Measurements from ENCODE around the gene NEIL3. TPM values are rescaled to one million over a fixed set of nuclear protein-coding genes. Genes with fewer than 3 reads are reported as not detected.

Gene NEIL3
- total and polyA plus RNA-seq, 8 donors, result 0.29 to 9.3 (median 1.4) TPM; not detected in 2

DNA sequence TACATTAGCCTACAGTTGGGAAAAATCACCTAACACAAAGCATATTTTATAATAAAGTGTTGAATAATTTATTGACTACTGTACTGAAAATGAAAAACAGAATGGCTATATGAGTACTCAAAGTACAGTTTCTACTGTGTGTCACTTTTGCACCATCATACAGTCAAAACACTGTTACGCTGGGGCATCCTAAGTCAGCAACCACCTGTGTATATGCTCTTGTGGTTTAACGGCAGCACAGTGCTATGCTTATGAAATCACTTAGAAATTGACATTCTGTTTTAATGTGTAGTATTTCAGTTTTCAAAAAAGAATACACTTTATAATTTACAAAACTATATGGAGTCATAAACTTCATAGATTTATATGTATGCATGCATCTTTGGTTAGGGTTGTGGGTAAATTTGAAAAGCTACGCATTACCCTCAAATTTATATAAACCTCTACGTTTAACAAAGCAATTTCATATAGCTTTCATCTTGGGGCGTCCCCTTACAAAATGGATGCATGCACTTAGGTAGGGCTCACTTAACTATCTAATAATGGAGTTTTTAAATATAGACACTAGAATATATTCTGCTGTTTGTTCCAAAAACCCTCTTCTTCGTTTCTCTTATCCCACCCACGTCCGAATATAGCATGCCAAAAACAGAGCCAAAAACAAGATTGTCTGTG, 690 bp upstream of the NEIL3 start:
- Histone ChIP-seq H3K4me1 (peaks cover 7 to 26% (median 11%) of the 10 kb centered on the region in 4 donors), H3K9me3 (no peaks in the 10 kb centered on the region), H3K27me3 (no peaks in the 10 kb centered on the region), H3K36me3 (no peaks in the 10 kb centered on the region), H3K27ac (peak overlapping the region in 2 of 5 donors; percentile 23 to 54), H3K4me3 (peak overlapping the region; percentile 56 to 83 (median 68))
- DNase-seq, result no peak
- WGBS, 5 donors, result 47 to 59% (median 54%) methylated on average over 8 of the region's 8 CpGs
- TF ChIP-seq POLR2A (IDR thresholded peaks at IDR 0.05) (no peak), POLR2AphosphoS5 (IDR thresholded peaks at IDR 0.05) (no peak), EP300 (IDR thresholded peaks at IDR 0.05) (no peak)
- TF ChIP-seq, protein P1, sequence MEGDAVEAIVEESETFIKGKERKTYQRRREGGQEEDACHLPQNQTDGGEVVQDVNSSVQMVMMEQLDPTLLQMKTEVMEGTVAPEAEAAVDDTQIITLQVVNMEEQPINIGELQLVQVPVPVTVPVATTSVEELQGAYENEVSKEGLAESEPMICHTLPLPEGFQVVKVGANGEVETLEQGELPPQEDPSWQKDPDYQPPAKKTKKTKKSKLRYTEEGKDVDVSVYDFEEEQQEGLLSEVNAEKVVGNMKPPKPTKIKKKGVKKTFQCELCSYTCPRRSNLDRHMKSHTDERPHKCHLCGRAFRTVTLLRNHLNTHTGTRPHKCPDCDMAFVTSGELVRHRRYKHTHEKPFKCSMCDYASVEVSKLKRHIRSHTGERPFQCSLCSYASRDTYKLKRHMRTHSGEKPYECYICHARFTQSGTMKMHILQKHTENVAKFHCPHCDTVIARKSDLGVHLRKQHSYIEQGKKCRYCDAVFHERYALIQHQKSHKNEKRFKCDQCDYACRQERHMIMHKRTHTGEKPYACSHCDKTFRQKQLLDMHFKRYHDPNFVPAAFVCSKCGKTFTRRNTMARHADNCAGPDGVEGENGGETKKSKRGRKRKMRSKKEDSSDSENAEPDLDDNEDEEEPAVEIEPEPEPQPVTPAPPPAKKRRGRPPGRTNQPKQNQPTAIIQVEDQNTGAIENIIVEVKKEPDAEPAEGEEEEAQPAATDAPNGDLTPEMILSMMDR (IDR thresholded peaks at IDR 0.05), result no peak
- intact Hi-C loops (cut with DNase I; ENCODE audit: low total_unique reads), result no loop called here

DNA sequence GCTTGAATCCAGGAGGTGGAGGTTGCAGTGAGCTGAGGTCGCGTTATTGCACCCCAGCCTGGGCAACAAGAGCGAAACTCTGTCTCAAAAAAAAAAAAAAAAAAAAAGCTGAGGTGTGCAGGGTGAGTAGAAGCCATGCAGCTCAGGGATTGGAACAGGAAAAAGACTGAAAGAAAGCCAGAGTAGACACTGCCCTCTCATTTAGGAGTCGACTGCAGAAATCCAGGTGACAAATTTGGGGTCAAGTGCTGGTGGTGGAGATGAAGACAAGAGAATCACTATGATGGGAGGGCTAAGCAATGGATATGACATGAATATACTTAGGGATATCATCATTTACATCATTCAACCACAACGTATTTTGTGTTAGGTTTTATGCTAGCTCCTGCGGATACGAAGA, 1.9 kb downstream of the NEIL3 start:
- no peak overlapping the region for H3K4me3 ChIP-seq
- no peaks in the 10 kb centered on the region for H3K36me3 ChIP-seq
- no peaks in the 10 kb centered on the region for H3K27me3 ChIP-seq
- H3K27ac ChIP-seq, result no peak overlapping the region
- TF ChIP-seq POLR2A (IDR thresholded peaks at IDR 0.05) (no peak), EP300 (IDR thresholded peaks at IDR 0.05) (no peak), POLR2AphosphoS5 (IDR thresholded peaks at IDR 0.05) (no peak)
- TF ChIP-seq, protein P1 (IDR thresholded peaks at IDR 0.05), result no peak
- peaks cover 7 to 26% (median 11%) of the 10 kb centered on the region in 4 donors for H3K4me1 ChIP-seq
- H3K9me3 ChIP-seq, result no peaks in the 10 kb centered on the region
- intact Hi-C loops (cut with DNase I; ENCODE audit: low total_unique reads), result no loop called here
- WGBS, 5 donors, result 89 to 97% (median 91%) methylated on average over 7 of the region's 7 CpGs
- no peak for DNase-seq

DNA sequence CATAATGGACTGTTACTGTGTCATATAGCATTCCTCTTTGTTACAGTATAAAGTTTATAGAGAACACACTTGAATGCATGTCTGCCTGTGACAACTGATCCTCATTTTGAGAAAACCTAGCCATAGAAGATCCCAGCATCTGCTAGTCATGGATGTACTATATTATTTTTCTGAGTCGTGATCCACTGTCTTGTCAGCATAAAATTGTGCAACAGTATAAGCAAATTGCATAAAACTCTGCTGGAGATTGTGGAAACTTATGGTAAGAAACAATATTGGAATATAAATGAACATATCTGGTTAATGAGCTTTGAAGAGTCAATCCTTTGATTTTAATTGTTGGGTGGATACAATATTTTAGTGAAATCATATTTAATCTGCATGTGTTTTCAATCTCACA, 3.6 kb downstream of the NEIL3 start:
- no peak for DNase-seq
- WGBS, 5 donors, result 75 to 89% (median 83%) methylated on average over 1 of the region's 1 CpG
- intact Hi-C loops (cut with DNase I; ENCODE audit: low total_unique reads), result no loop called here
- TF ChIP-seq EP300 (IDR thresholded peaks at IDR 0.05) (no peak), POLR2A (IDR thresholded peaks at IDR 0.05) (no peak), POLR2AphosphoS5 (IDR thresholded peaks at IDR 0.05) (no peak)
- TF ChIP-seq, protein P1 (IDR thresholded peaks at IDR 0.05), result no peak
- H3K27me3 ChIP-seq, result no peaks in the 10 kb centered on the region
- H3K4me3 ChIP-seq, result no peak overlapping the region
- no peaks in the 10 kb centered on the region for H3K9me3 ChIP-seq
- no peaks in the 10 kb centered on the region for H3K36me3 ChIP-seq
- no peak overlapping the region for H3K27ac ChIP-seq
- peaks cover 7 to 23% (median 11%) of the 10 kb centered on the region in 4 donors for H3K4me1 ChIP-seq

DNA sequence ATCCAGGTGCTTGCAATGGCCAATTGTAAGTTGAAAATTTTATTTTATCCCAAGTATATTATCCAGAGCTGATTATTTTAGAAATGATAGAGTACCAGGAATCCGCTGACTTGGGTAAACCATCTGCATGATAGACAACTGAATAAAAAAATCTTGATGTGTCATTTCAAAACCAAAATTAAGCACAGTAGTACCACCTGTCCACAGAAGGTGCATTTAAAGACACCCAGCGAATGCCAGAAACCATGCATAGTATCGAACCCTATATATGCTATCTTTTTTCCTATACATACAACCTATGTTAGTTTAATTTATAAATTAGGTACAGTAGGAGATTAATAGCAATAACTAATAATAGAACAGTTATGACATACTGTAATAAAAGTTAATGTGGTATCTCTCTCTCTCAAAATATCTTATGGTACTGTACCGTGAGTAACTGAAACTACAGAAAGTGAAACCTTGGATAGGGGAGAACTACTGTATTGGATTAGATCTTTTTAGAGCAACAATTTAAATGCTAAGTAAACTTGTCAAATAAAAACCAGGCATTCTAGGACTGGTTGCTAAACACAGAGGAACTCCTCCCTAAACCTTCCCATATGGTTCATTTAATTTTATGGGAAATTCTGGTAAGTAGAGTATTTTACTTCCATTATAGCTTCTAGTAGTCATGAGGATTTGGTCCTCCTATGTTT, 6.2 kb downstream of the NEIL3 start:
- H3K27ac ChIP-seq, result no peak overlapping the region
- no peaks in the 10 kb centered on the region for H3K4me1 ChIP-seq
- TF ChIP-seq POLR2AphosphoS5 (IDR thresholded peaks at IDR 0.05) (no peak), EP300 (IDR thresholded peaks at IDR 0.05) (no peak), POLR2A (IDR thresholded peaks at IDR 0.05) (no peak)
- TF ChIP-seq, protein P1 (IDR thresholded peaks at IDR 0.05), result no peak
- H3K4me3 ChIP-seq, result no peak overlapping the region
- no peaks in the 10 kb centered on the region for H3K36me3 ChIP-seq
- 74 to 78% (median 76%) methylated on average over 4 of the region's 4 CpGs for WGBS, 5 donors
- no peak for DNase-seq
- no peaks in the 10 kb centered on the region for H3K27me3 ChIP-seq
- intact Hi-C loops (cut with DNase I; ENCODE audit: low total_unique reads), result no loop called here
- H3K9me3 ChIP-seq, result no peaks in the 10 kb centered on the region
